Measurements from ENCODE around the gene MDFI.
A peak's percentile ranks its signal among the peaks of the same experiment; 100 is the strongest.

Gene MDFI

DNA sequence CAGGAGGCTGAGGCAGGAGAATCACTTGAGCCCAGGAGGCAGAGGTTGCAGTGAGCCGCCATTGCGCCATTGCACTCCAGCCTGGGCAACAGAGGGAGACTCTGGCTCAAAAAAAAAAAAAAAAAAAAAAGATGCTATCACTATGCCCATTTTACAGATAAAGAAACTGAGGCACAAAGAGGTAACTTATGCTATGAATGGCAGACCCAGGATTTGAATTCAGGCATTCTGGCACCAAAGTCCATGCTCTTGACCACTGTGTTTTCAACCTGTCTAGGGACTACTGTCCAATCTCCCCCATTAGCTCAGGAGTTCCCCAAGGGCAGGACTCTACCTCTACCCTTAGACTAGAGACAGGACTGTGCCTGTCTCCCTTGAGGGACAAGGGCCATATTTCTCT, 9.1 kb upstream of the MDFI start:
- TF ChIP-seq, protein P1, sequence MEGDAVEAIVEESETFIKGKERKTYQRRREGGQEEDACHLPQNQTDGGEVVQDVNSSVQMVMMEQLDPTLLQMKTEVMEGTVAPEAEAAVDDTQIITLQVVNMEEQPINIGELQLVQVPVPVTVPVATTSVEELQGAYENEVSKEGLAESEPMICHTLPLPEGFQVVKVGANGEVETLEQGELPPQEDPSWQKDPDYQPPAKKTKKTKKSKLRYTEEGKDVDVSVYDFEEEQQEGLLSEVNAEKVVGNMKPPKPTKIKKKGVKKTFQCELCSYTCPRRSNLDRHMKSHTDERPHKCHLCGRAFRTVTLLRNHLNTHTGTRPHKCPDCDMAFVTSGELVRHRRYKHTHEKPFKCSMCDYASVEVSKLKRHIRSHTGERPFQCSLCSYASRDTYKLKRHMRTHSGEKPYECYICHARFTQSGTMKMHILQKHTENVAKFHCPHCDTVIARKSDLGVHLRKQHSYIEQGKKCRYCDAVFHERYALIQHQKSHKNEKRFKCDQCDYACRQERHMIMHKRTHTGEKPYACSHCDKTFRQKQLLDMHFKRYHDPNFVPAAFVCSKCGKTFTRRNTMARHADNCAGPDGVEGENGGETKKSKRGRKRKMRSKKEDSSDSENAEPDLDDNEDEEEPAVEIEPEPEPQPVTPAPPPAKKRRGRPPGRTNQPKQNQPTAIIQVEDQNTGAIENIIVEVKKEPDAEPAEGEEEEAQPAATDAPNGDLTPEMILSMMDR (IDR thresholded peaks at IDR 0.05; ENCODE audit: low read length, missing control alignments) = no peak
- no peak overlapping the region for H3K4me3 ChIP-seq (replicated peaks; ENCODE audit: low read depth, low read length)
- DNase-seq (ENCODE audit: low read depth) = no peak

- no peak for DNase-seq (ENCODE audit: low read depth)
- TF ChIP-seq, protein P1 (IDR thresholded peaks at IDR 0.05; ENCODE audit: low read length, missing control alignments) = no peak
- no peak overlapping the region for H3K4me3 ChIP-seq (replicated peaks; ENCODE audit: low read depth, low read length)
Observed at GRCh38 chr6:41630069-41630468, 8.2 kb upstream of the MDFI start.

DNA sequence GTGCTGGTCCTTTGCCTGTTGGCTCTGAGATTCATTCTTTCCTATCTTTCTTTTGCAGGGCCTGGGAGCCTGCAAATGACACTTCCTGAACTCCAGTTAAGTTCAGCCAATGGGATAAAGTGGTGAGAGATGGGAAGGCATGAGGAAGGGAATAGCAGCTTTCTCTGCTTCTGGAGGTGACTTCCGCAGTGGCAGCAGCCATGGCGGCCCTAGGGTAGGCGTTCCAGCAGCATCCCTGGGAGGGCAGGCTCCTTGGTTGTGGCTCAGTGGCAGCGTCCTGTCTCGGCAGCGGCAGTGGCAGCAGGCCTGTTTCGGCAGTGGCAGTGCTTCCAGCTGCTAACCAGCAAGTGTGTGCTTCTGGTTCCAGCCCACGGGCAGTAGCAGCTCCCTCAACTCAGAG, 7.3 kb upstream of the MDFI start:
- TF ChIP-seq, protein P1 (IDR thresholded peaks at IDR 0.05; ENCODE audit: low read length, missing control alignments) = no peak
- no peak for DNase-seq (ENCODE audit: low read depth)
- no peak overlapping the region for H3K4me3 ChIP-seq (replicated peaks; ENCODE audit: low read depth, low read length)

GRCh38 chr6:41633056-41633634, 5.1 kb upstream of the MDFI start:
- TF ChIP-seq, protein P1 (IDR thresholded peaks at IDR 0.05; ENCODE audit: low read length, missing control alignments) = no peak
- H3K4me3 ChIP-seq (replicated peaks; ENCODE audit: low read depth, low read length) = no peak overlapping the region
- no peak for DNase-seq (ENCODE audit: low read depth)

- H3K4me3 ChIP-seq (replicated peaks; ENCODE audit: low read depth, low read length) = no peak overlapping the region
- TF ChIP-seq, protein P1 (IDR thresholded peaks at IDR 0.05; ENCODE audit: low read length, missing control alignments) = no peak
- DNase-seq (ENCODE audit: low read depth) = peak; percentile 74
Observed at GRCh38 chr6:41634657-41635056, 3.6 kb upstream of the MDFI start.

DNA sequence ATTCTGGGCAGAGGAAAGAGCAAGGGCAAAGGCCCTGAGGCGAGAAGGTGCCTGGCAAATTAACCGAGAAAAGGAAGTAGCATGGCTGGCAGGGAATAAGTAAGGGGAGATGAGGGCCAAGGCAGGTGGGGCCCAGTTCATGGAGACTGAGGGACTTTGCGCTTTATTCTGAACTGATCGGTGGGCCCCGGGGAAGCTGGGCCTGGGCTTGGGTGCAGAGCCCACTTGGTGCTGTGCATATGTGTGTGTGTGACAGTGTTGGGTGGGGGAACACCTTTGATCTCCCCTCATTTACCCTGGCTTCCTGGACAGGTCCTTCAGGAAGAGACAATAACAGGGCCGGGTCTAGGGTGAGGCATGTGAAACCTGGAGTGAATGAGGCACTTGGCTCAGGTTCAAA, 2.9 kb upstream of the MDFI start:
- H3K4me3 ChIP-seq (replicated peaks; ENCODE audit: low read depth, low read length) = no peak overlapping the region
- DNase-seq (ENCODE audit: low read depth) = no peak
- TF ChIP-seq, protein P1 (IDR thresholded peaks at IDR 0.05; ENCODE audit: low read length, missing control alignments) = no peak

DNA sequence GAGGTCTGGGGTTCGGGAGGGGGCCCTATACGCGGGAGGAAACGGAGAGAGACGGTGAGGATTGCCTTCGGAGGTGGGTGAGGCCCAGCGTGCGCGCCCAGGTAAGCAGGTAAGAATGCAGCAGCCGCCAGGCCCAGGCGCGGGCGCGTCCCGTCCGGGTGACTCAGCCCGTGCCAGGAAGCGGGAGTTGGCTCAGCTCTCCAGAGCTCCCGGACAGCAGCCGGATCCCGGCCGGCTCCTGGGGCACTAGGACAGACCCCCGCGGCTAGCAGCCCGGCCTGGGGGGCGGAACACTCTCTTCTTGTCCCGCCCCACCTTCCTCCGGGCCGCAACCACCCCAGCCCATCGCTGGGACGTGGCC, 1.5 kb upstream of the MDFI start:
- peak overlapping the region; percentile 61 for H3K4me3 ChIP-seq (replicated peaks; ENCODE audit: low read depth, low read length)
- peak; percentile 38 for DNase-seq (ENCODE audit: low read depth)
- TF ChIP-seq, protein P1 (IDR thresholded peaks at IDR 0.05; ENCODE audit: low read length, missing control alignments) = no peak
